MM.1S (cell line): Measurements from ENCODE around the gene HMGA1.

Experiments used
- DNase-seq: peaks from one replicate; pipeline ENCODE4 v3.0.0-alpha.2; 2015
- H2AFZ ChIP-seq: fragments of 300-600 bp; sonication (generic); 2 replicates; pipeline ENCODE4 v1.6.0; 2016; ENCODE audit warnings: antibody characterized with exemption, low read length
- H3F3A ChIP-seq: fragments of 300-600 bp; sonication (generic); 2 replicates; pipeline ENCODE4 v1.6.1; 2016; ENCODE audit warnings: mild to moderate bottlenecking, antibody characterized with exemption, low read length, moderate library complexity, mixed read lengths; ENCODE audit not compliant: insufficient read depth
- H3K27ac ChIP-seq: fragments of 300-600 bp; sonication (generic); 2 replicates; pipeline ENCODE4 v1.5.1; 2016; ENCODE audit warnings: mild to moderate bottlenecking, low read length
- H3K27me3 ChIP-seq: fragments of 300-600 bp; sonication (generic); replicated peaks from 2 replicates; pipeline ENCODE4 v1.6.0; 2016; ENCODE audit warnings: low read length; ENCODE audit not compliant: insufficient read depth
- H3K36me3 ChIP-seq: fragments of 300-600 bp; sonication (generic); replicated peaks from 2 replicates; pipeline ENCODE4 v1.6.1; 2016; ENCODE audit warnings: mild to moderate bottlenecking, low read length, mixed read lengths; ENCODE audit not compliant: insufficient read depth
- H3K4me1 ChIP-seq: fragments of 300-600 bp; sonication (generic); 2 replicates; pipeline ENCODE4 v1.6.1; 2016; ENCODE audit warnings: low read length, mixed read lengths
- H3K4me2 ChIP-seq: fragments of 300-600 bp; sonication (generic); 2 replicates; pipeline ENCODE4 v1.6.0; 2016; ENCODE audit warnings: low read depth, low read length
- H3K4me3 ChIP-seq: fragments of 300-600 bp; sonication (generic); 2 replicates; pipeline ENCODE4 v1.5.1; 2016; ENCODE audit warnings: low read length, mixed read lengths
- H3K79me2 ChIP-seq: fragments of 300-600 bp; sonication (generic); 2 replicates; pipeline ENCODE4 v1.6.1; 2016; ENCODE audit warnings: mixed run types, low read length, mixed read lengths
- H3K9ac ChIP-seq: fragments of 300-600 bp; sonication (generic); 2 replicates; pipeline ENCODE4 v1.6.1; 2016; ENCODE audit warnings: low read length, mixed read lengths
- H3K9me2 ChIP-seq: fragments of 300-600 bp; sonication (generic); replicated peaks from 2 replicates; pipeline ENCODE4 v1.6.1; 2016; ENCODE audit warnings: mild to moderate bottlenecking, low read length, mixed read lengths; ENCODE audit not compliant: insufficient read depth
- H3K9me3 ChIP-seq: fragments of 300-600 bp; sonication (generic); replicated peaks from 2 replicates; pipeline ENCODE4 v1.6.1; 2016; ENCODE audit warnings: mild to moderate bottlenecking, low read length, mixed read lengths; ENCODE audit not compliant: insufficient read depth
- H4K20me1 ChIP-seq: fragments of 300-600 bp; sonication (generic); 2 replicates; pipeline ENCODE4 v1.6.1; 2016; ENCODE audit warnings: mild to moderate bottlenecking, low read length, moderate library complexity, mixed read lengths; ENCODE audit not compliant: insufficient read depth
- CTCF ChIP-seq: fragments of 300-600 bp; sonication (generic); IDR thresholded peaks from 2 replicates; pipeline ENCODE4 v1.5.1; 2016; ENCODE audit warnings: antibody characterized with exemption, low read length, mixed read lengths
- EZH2 ChIP-seq: fragments of 300-600 bp; sonication (generic); optimal IDR thresholded peaks from 2 replicates; pipeline ENCODE3; 2017; ENCODE audit warnings: low read depth, mild to moderate bottlenecking, antibody characterized with exemption, low read length, mixed read lengths
- EZH2phosphoT487 ChIP-seq: fragments of 300-600 bp; sonication (generic); IDR thresholded peaks from 2 replicates; pipeline ENCODE4 v1.6.1; 2018; ENCODE audit warnings: antibody characterized with exemption, low read length

Gene HMGA1

DNA sequence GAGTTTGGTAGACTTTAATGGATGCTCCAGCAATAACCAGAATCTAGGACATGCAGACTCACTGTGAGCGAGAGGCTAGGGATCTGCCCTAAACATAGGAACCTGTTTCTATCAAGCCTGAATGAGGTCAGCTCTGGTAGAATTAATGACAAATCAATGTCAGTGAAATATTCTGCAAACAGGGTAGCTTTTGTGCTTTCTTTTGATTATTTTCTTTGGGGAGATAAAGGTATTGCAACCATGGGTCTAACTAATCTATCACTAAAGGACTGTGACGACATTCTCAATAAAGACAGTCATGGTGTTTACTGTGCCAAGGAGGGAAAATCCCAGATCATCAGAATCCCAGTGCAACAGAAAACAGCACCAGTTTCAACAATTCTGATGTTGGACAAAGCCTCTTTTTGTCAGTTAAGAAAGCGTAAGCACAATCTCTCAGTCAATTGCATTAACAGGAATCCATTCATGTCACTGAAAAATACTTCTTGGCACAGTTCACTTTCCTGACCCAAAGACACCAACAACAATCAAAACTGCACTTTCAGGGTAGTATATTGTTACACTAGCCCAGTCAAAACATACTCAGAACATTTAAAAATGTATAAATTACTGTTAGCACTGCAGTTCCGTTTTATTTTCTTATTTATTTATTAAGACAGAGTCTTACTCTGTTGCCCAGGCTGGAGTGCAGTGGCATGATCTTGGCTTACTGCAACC is 48.9 kb downstream of the HMGA1 start:
- peaks cover 17% of the 10 kb centered on the region for H3K4me1 ChIP-seq
- no peak overlapping the region for H3K4me3 ChIP-seq
- no peak for TF ChIP-seq EZH2
- no peak for TF ChIP-seq EZH2phosphoT487
- TF ChIP-seq CTCF, result no peak
- no peaks in the 10 kb centered on the region for H3K9me2 ChIP-seq
- no peaks in the 10 kb centered on the region for H3K9me3 ChIP-seq
- H3K4me2 ChIP-seq, result no peak overlapping the region
- H3K27me3 ChIP-seq, result no peaks in the 10 kb centered on the region
- no peaks in the 10 kb centered on the region; the same call in 1 of the 2 replicates for H3K79me2 ChIP-seq
- H3F3A ChIP-seq, result peaks cover 15% of the 10 kb centered on the region
- H3K9ac ChIP-seq, result no peak overlapping the region
- H2AFZ ChIP-seq, result no peak overlapping the region
- no peaks in the 10 kb centered on the region for H4K20me1 ChIP-seq
- DNase-seq, result no peak
- H3K27ac ChIP-seq, result no peak overlapping the region
- H3K36me3 ChIP-seq, result no peaks in the 10 kb centered on the region

DNA sequence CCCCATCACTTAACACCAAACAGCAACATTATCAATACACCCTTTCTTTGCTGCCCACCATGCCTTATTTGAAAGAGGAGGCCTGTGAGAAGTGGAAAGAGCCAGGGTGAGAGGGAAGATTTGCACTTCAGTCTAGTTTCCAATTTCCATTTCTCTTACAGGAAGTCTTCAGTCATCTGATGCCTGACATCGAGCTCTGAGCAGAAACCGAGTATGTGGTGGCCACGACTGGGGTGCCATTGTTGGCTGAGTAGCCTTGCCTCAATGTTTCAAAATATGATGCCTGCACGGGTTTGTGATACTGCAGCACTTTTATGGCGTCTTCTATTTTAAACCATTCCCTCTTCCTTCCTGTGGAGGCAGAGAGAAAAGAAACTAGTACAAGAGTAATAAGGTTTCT is 51.9 kb downstream of the HMGA1 start:
- Histone ChIP-seq H3K9me2 (no peaks in the 10 kb centered on the region), H3K79me2 (no peaks in the 10 kb centered on the region; the same call in 1 of the 2 replicates), H4K20me1 (no peaks in the 10 kb centered on the region), H3K9ac (no peak overlapping the region), H3K27me3 (no peaks in the 10 kb centered on the region), H3K27ac (peak overlapping the region; percentile 57; the same call in 1 of the 2 replicates), H3K4me3 (no peak overlapping the region; the same call in 1 of the 2 replicates), H3K9me3 (no peaks in the 10 kb centered on the region), H3K4me1 (peaks cover 17% of the 10 kb centered on the region), H3F3A (peaks cover 15% of the 10 kb centered on the region), H3K4me2 (peak overlapping the region; percentile 44), H3K36me3 (no peaks in the 10 kb centered on the region), H2AFZ (no peak overlapping the region)
- TF ChIP-seq CTCF, result no peak
- TF ChIP-seq EZH2phosphoT487, result no peak
- DNase-seq, result peak; percentile 53

GRCh38 chr6:34289137-34289536 is 52.5 kb downstream of the HMGA1 start:
- Histone ChIP-seq H3K9me3 (no peaks in the 10 kb centered on the region), H3K36me3 (no peaks in the 10 kb centered on the region), H3K4me2 (peak overlapping the region; percentile 44), H3K9me2 (no peaks in the 10 kb centered on the region), H3K27ac (peak overlapping the region; percentile 57; the same call in 1 of the 2 replicates), H4K20me1 (no peaks in the 10 kb centered on the region), H3K9ac (no peak overlapping the region), H3K4me1 (peaks cover 17% of the 10 kb centered on the region), H2AFZ (no peak overlapping the region), H3K27me3 (no peaks in the 10 kb centered on the region), H3F3A (peaks cover 15% of the 10 kb centered on the region), H3K79me2 (no peaks in the 10 kb centered on the region; the same call in 1 of the 2 replicates), H3K4me3 (no peak overlapping the region; the same call in 1 of the 2 replicates)
- TF ChIP-seq EZH2phosphoT487 (no peak), EZH2 (no peak), CTCF (no peak)
- no peak for DNase-seq
